GM19099 (cell line): ENCODE results near the gene MTR.

ENCODE experiments used
- POLR2A ChIP-seq: IDR thresholded peaks from 3 replicates; pipeline ENCODE4 v1.6.1; 2011; ENCODE audit warnings: low read depth; ENCODE audit not compliant: insufficient read length; ENCODE audit errors: extremely low read depth

MTR gene

GRCh38 chr1:236942431-236942830 is 147.3 kb downstream of the MTR start:
- TF ChIP-seq POLR2A = no peak

GRCh38 chr1:236944556-236944955 is 149.5 kb downstream of the MTR start:
- no peak for TF ChIP-seq POLR2A

GRCh38 chr1:236945002-236945401 is 149.9 kb downstream of the MTR start:
- TF ChIP-seq POLR2A = no peak

- no peak for TF ChIP-seq POLR2A
Observed at GRCh38 chr1:236947794-236948193, 152.7 kb downstream of the MTR start.

- TF ChIP-seq POLR2A = no peak
Observed at GRCh38 chr1:236948381-236948780, 153.3 kb downstream of the MTR start.

- TF ChIP-seq POLR2A = no peak
Observed at GRCh38 chr1:236948996-236949395, 153.9 kb downstream of the MTR start.

- TF ChIP-seq POLR2A = no peak
Observed at GRCh38 chr1:236950365-236950764, 155.3 kb downstream of the MTR start.

- no peak for TF ChIP-seq POLR2A
Observed at GRCh38 chr1:236951672-236952071, 156.6 kb downstream of the MTR start.

GRCh38 chr1:236952246-236953003 is 157.3 kb downstream of the MTR start:
- no peak for TF ChIP-seq POLR2A

GRCh38 chr1:236953151-236953700 is 158.1 kb downstream of the MTR start:
- TF ChIP-seq POLR2A = no peak
